Measurements from ENCODE around the gene COQ9.

- TF ChIP-seq CTCF (IDR thresholded peaks at IDR 0.05 in 2 of 3, conservative IDR thresholded peaks at IDR 0.05 in 1 of 3; ENCODE audit: borderline replicate concordance in 1 of 3, insufficient read depth in 1 of 3, low read depth in 2 of 3, low read length in 2 of 3) (no peak), SP1 (IDR thresholded peaks at IDR 0.05; ENCODE audit: low read depth) (no peak), POLR2A (IDR thresholded peaks at IDR 0.05; ENCODE audit: borderline replicate concordance, extremely low read depth, insufficient read depth, insufficient read length) (no peak), YY1 (IDR thresholded peaks at IDR 0.05; ENCODE audit: extremely low read depth, insufficient replicate concordance, low read depth, low read length) (no peak), POLR2AphosphoS5 (IDR thresholded peaks at IDR 0.05; ENCODE audit: low read depth, low read length) (no peak), EZH2 (IDR thresholded peaks at IDR 0.05) (no peak), EZH2phosphoT487 (IDR thresholded peaks at IDR 0.05; ENCODE audit: borderline replicate concordance) (no peak), FOSL1 (IDR thresholded peaks at IDR 0.05; ENCODE audit: low read depth) (no peak)
Measured at GRCh38 chr16:57452021-57452420, 4.7 kb downstream of the COQ9 start.
